Measurements from ENCODE around the gene KIF9. TPM values are rescaled to one million over a fixed set of nuclear protein-coding genes. Genes with fewer than 3 reads are reported as not detected.

The KIF9 gene
- total and polyA plus RNA-seq, 8 donors = under 0.01 to 46.3 (median 12.8) TPM; not detected in 1

DNA sequence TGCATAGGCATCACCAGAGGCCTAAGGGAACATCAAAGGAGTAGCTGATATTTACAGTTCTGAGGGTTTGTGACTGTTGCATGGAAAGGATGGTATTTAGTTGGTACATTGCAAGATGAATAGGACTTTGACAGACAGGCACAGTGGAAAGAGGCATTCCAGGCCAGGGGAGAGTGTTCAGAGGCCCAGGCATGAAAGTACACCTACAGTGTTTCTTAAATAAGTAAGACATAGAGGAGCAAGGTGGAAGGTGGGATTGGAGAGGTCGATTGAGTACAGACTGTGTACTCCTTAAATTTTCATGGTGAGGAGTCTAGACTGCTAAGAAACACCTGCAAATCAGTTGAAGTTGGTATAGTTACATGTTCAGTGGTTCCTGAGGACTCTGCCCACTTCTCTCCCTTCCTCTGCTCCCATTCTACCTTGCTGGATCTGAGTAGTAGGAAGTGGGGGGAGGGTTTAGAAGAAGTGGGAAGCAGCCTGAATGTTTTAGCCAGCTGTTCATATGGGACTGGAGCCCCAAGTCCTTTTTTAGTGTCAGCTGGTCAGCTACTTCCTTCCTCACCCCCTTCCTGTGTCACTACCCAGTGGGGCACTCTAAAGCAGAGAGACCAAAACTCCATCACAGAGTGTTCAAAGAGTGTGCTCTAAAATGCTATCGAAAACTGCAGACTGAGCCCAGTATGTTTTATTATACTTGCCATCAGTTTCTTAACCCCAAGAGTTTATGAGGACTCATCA, 14.1 kb upstream of the KIF9 start:
- no peak for DNase-seq
- H3K27ac ChIP-seq = peak overlapping the region in 1 of 5 donors; percentile 10

GRCh38 chr3:47295976-47296375, 13.4 kb upstream of the KIF9 start:
- no peak for DNase-seq
- TF ChIP-seq CTCF (IDR thresholded peaks at IDR 0.05) = no peak
- no peak for TF ChIP-seq POLR2A (IDR thresholded peaks at IDR 0.05)
- TF ChIP-seq POLR2AphosphoS5 (IDR thresholded peaks at IDR 0.05) = no peak
- TF ChIP-seq EP300 (IDR thresholded peaks at IDR 0.05) = no peak
- no peak overlapping the region for H3K27ac ChIP-seq
- peaks cover 0 to 28% (median 13%) of the 10 kb centered on the region in 4 donors for H3K4me1 ChIP-seq
- peaks cover 0 to 12% (median 4%) of the 10 kb centered on the region in 4 donors for H3K36me3 ChIP-seq
- 75 to 92% (median 91%) methylated on average over 6 of the region's 6 CpGs for WGBS, 5 donors
- H3K27me3 ChIP-seq = no peaks in the 10 kb centered on the region
- intact Hi-C loops (cut with DNase I; ENCODE audit: low total_unique reads) = no loop called here
- H3K4me3 ChIP-seq = no peak overlapping the region
- H3K9me3 ChIP-seq = no peaks in the 10 kb centered on the region

More for the DNA sequence above, 14.1 kb upstream of the KIF9 start:
- no peaks in the 10 kb centered on the region for H3K9me3 ChIP-seq
- intact Hi-C loops (cut with DNase I; ENCODE audit: low total_unique reads) = no loop called here
- TF ChIP-seq CTCF (IDR thresholded peaks at IDR 0.05) (no peak), POLR2A (IDR thresholded peaks at IDR 0.05) (no peak), EP300 (IDR thresholded peaks at IDR 0.05) (no peak), POLR2AphosphoS5 (IDR thresholded peaks at IDR 0.05) (no peak)
- H3K27me3 ChIP-seq = no peaks in the 10 kb centered on the region
- WGBS, 5 donors = 75 to 92% (median 83%) methylated on average over 2 of the region's 2 CpGs
- no peak overlapping the region for H3K4me3 ChIP-seq
- H3K36me3 ChIP-seq = peaks cover 0 to 15% (median 7%) of the 10 kb centered on the region in 4 donors
- peaks cover 0 to 22% (median 11%) of the 10 kb centered on the region in 4 donors for H3K4me1 ChIP-seq

GRCh38 chr3:47295322-47295721, 12.7 kb upstream of the KIF9 start:
- H3K9me3 ChIP-seq = no peaks in the 10 kb centered on the region
- WGBS, 5 donors = 85 to 96% (median 88%) methylated on average over 2 of the region's 2 CpGs
- DNase-seq = no peak
- H3K4me3 ChIP-seq = no peak overlapping the region
- H3K27me3 ChIP-seq = no peaks in the 10 kb centered on the region
- TF ChIP-seq EP300 (IDR thresholded peaks at IDR 0.05) (no peak), POLR2A (IDR thresholded peaks at IDR 0.05) (no peak), POLR2AphosphoS5 (IDR thresholded peaks at IDR 0.05) (no peak), CTCF (IDR thresholded peaks at IDR 0.05) (no peak)
- no peak overlapping the region for H3K27ac ChIP-seq
- intact Hi-C loops (cut with DNase I; ENCODE audit: low total_unique reads) = no loop called here
- peaks cover 0 to 28% (median 14%) of the 10 kb centered on the region in 4 donors for H3K4me1 ChIP-seq
- H3K36me3 ChIP-seq = peaks cover 0 to 15% (median 6%) of the 10 kb centered on the region in 4 donors

DNA sequence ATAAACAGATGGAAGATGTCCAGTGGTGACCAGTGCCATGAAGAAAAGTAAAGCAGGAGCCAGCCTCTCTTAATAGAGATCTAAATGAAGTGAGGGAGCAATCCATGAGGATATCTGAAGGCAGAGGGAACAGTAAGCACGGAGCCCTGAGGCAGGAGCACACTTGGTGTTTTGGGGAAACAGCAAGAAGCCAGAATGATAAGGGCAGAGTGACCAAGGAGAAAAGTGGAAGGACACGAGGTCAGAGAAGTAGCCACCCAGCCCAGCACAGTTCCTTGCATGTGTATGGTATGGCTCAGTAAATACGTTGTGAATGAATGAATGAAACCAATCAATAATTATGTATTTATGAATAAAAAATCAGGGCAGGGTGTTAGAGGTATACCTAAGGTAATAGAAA, 11.8 kb upstream of the KIF9 start:
- peaks cover 0 to 28% (median 17%) of the 10 kb centered on the region in 4 donors for H3K4me1 ChIP-seq
- no peaks in the 10 kb centered on the region for H3K27me3 ChIP-seq
- DNase-seq = no peak
- H3K36me3 ChIP-seq = peaks cover 0 to 24% (median 7%) of the 10 kb centered on the region in 4 donors
- TF ChIP-seq POLR2AphosphoS5 (IDR thresholded peaks at IDR 0.05) = no peak
- no peak for TF ChIP-seq EP300 (IDR thresholded peaks at IDR 0.05)
- no peak for TF ChIP-seq CTCF (IDR thresholded peaks at IDR 0.05)
- no peak for TF ChIP-seq POLR2A (IDR thresholded peaks at IDR 0.05)
- WGBS, 5 donors = 80 to 88% (median 85%) methylated on average over 3 of the region's 3 CpGs
- intact Hi-C loops (cut with DNase I; ENCODE audit: low total_unique reads) = no loop called here
- no peaks in the 10 kb centered on the region for H3K9me3 ChIP-seq
- no peak overlapping the region for H3K4me3 ChIP-seq
- no peak overlapping the region for H3K27ac ChIP-seq
